SK-N-SH treated with all-trans-retinoic acid at 6 μM for 48 hours (cell line): ENCODE measurements around the gene SLC25A26.

Source experiments
- ATAC-seq: fragments of 200-7000 bp; cut with Tn5 transposase; 3 replicates; pipeline ENCODE4 v1.9.1; 2020; ENCODE audit warnings: mild to moderate bottlenecking, moderate library complexity
- ARNTL ChIP-seq: fragments of 450-650 bp; formaldehyde crosslinking; IDR thresholded peaks from 2 replicates; pipeline ENCODE4 v1.5.0; 2020; ENCODE audit warnings: low read depth, mild to moderate bottlenecking, moderate library complexity, borderline replicate concordance
- BACH2 ChIP-seq: fragments of 250-450 bp; sonication (Bioruptor Pico); IDR thresholded peaks from 2 replicates; pipeline ENCODE4 v1.9.0; 2021; ENCODE audit warnings: mild to moderate bottlenecking, borderline replicate concordance
- ESRRG ChIP-seq: fragments of 250-450 bp; sonication (Bioruptor Pico); IDR thresholded peaks from 2 replicates; pipeline ENCODE4 v1.6.1; 2021; ENCODE audit warnings: mild to moderate bottlenecking
- GLIS3 ChIP-seq: fragments of 250-450 bp; sonication (Bioruptor Pico); IDR thresholded peaks from 2 replicates; pipeline ENCODE4 v1.5.0; 2020; ENCODE audit warnings: mild to moderate bottlenecking, moderate library complexity
- ISL1 ChIP-seq: fragments of 250-450 bp; sonication (Bioruptor Pico); IDR thresholded peaks from 2 replicates; pipeline ENCODE4 v2.1.2; 2022; ENCODE audit warnings: mild to moderate bottlenecking, moderate library complexity
- OSR1 ChIP-seq: fragments of 250-450 bp; sonication (Bioruptor Pico); IDR thresholded peaks from 2 replicates; pipeline ENCODE4 v1.8.0; 2022; ENCODE audit warnings: moderate library complexity, mild to moderate bottlenecking, inconsistent platforms
- PPARA ChIP-seq: fragments of 250-450 bp; sonication (Bioruptor Pico); IDR thresholded peaks from 2 replicates; pipeline ENCODE4 v1.5.0; 2020; ENCODE audit warnings: mild to moderate bottlenecking, borderline replicate concordance
- RARB ChIP-seq: fragments of 250-450 bp; sonication (Bioruptor Pico); IDR thresholded peaks from 2 replicates; pipeline ENCODE4 v1.8.0; 2021; ENCODE audit warnings: mild to moderate bottlenecking, moderate library complexity
- SNAI2 ChIP-seq: fragments of 250-450 bp; sonication (Bioruptor Pico); IDR thresholded peaks from 2 replicates; pipeline ENCODE4 v1.5.0; 2020; ENCODE audit warnings: mild to moderate bottlenecking, moderate library complexity
- TCF4 ChIP-seq: fragments of 250-450 bp; sonication (Bioruptor Pico); IDR thresholded peaks from 2 replicates; pipeline ENCODE4 v1.8.0; 2021; ENCODE audit warnings: mild to moderate bottlenecking, moderate library complexity, borderline replicate concordance
- TOX ChIP-seq: fragments of 250-450 bp; sonication (Bioruptor Pico); IDR thresholded peaks from 2 replicates; pipeline ENCODE4 v1.8.0; 2021; ENCODE audit warnings: mild to moderate bottlenecking, moderate library complexity, borderline replicate concordance
- ZC3H10 ChIP-seq: fragments of 250-450 bp; sonication (Bioruptor Pico); IDR thresholded peaks from 2 replicates; pipeline ENCODE4 v1.5.1; 2021; ENCODE audit warnings: mild to moderate bottlenecking, moderate library complexity
- ZFP3 ChIP-seq: fragments of 250-450 bp; sonication (Bioruptor Pico); IDR thresholded peaks from 2 replicates; pipeline ENCODE4 v1.5.0; 2020; ENCODE audit warnings: mild to moderate bottlenecking, moderate library complexity
- ZFP30 ChIP-seq: fragments of 450-650 bp; formaldehyde crosslinking; IDR thresholded peaks from 2 replicates; pipeline ENCODE4 v1.5.0; 2022; ENCODE audit warnings: mild to moderate bottlenecking, moderate library complexity
- ZNF565 ChIP-seq: fragments of 450-650 bp; formaldehyde crosslinking; conservative IDR thresholded peaks from 2 replicates; pipeline ENCODE4 v1.5.0; 2020; ENCODE audit warnings: low read depth, mild to moderate bottlenecking, moderate library complexity
- ZNF70 ChIP-seq: fragments of 450-650 bp; formaldehyde crosslinking; IDR thresholded peaks from 2 replicates; pipeline ENCODE4 v1.5.0; 2020; ENCODE audit warnings: mild to moderate bottlenecking, moderate library complexity
- ZNF8 ChIP-seq: fragments of 450-650 bp; formaldehyde crosslinking; IDR thresholded peaks from 2 replicates; pipeline ENCODE4 v1.5.0; 2020; ENCODE audit warnings: mild to moderate bottlenecking, moderate library complexity
- TF ChIP-seq, protein P1 (sequence below): fragments of 250-450 bp; sonication (Bioruptor Pico); IDR thresholded peaks from 2 replicates; pipeline ENCODE4 v1.5.1; 2021; ENCODE audit warnings: mild to moderate bottlenecking, moderate library complexity
- TF ChIP-seq, protein P2 (sequence below): fragments of 250-450 bp; sonication (Bioruptor Pico); IDR thresholded peaks from 2 replicates; pipeline ENCODE4 v1.8.0; 2020; ENCODE audit warnings: mild to moderate bottlenecking, moderate library complexity, borderline replicate concordance
- TF ChIP-seq, protein P3 (sequence below): fragments of 250-450 bp; sonication (Bioruptor Pico); IDR thresholded peaks from 2 replicates; pipeline ENCODE4 v1.5.1; 2020; ENCODE audit warnings: low read depth, mild to moderate bottlenecking, moderate library complexity

SLC25A26 gene

DNA sequence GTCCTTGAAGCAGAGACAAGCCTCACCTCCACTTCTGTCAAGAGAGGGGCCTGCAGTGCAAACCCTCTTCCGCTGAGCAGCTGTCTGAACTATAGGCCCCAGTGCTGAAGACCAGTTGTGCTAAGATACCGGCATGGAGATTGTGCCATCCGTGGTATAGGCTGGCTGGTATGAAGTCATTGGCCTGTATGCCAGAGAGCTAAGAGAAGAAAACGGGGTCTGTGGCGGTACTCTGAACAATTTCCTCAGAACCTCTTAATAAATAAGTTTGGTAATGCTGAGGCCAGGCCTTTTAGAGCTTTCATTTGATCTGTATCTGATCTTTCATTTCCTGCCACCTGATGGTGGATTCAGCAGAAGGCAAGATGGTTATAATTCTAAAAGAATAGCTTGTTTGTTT, 157.0 kb downstream of the SLC25A26 start:
- TF ChIP-seq TOX: no peak
- TF ChIP-seq, protein P1, sequence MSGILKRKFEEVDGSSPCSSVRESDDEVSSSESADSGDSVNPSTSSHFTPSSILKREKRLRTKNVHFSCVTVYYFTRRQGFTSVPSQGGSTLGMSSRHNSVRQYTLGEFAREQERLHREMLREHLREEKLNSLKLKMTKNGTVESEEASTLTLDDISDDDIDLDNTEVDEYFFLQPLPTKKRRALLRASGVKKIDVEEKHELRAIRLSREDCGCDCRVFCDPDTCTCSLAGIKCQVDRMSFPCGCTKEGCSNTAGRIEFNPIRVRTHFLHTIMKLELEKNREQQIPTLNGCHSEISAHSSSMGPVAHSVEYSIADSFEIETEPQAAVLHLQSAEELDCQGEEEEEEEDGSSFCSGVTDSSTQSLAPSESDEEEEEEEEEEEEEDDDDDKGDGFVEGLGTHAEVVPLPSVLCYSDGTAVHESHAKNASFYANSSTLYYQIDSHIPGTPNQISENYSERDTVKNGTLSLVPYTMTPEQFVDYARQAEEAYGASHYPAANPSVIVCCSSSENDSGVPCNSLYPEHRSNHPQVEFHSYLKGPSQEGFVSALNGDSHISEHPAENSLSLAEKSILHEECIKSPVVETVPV (CRISPR knock-in tag): no peak
- TF ChIP-seq RARB: no peak
- no peak for TF ChIP-seq ZNF565 (CRISPR knock-in tag)
- TF ChIP-seq, all 23 proteins: peak for 0
- ATAC-seq: no peak

DNA sequence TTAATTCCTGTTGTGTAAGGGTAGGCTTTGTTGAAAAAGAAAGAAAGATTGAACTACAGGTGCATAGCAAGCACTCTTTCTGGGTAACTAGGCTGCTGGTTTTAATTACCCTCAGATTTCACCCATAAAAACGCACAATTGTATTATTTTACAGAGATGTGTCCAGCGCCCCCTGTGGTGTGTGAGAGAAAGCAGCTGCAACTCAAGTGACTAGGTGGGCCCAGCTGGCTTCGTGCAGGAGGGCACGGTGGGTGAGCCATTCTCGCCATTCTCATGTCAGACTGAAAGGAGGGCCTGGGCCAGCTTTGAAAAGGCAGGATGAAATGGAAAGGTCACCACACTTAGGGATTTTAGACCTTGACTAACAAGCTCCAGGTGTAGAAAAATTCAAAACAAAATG, 157.5 kb downstream of the SLC25A26 start:
- peak; percentile 70 for ATAC-seq
- TF ChIP-seq OSR1 (CRISPR knock-in tag) (no peak), ZFP30 (CRISPR knock-in tag) (no peak), ZNF565 (CRISPR knock-in tag) (no peak), TCF4 (CRISPR knock-in tag) (no peak), TOX (no peak), ZNF70 (no peak), BACH2 (no peak), ZFP3 (no peak), PPARA (CRISPR knock-in tag) (no peak)
- TF ChIP-seq, protein P2, sequence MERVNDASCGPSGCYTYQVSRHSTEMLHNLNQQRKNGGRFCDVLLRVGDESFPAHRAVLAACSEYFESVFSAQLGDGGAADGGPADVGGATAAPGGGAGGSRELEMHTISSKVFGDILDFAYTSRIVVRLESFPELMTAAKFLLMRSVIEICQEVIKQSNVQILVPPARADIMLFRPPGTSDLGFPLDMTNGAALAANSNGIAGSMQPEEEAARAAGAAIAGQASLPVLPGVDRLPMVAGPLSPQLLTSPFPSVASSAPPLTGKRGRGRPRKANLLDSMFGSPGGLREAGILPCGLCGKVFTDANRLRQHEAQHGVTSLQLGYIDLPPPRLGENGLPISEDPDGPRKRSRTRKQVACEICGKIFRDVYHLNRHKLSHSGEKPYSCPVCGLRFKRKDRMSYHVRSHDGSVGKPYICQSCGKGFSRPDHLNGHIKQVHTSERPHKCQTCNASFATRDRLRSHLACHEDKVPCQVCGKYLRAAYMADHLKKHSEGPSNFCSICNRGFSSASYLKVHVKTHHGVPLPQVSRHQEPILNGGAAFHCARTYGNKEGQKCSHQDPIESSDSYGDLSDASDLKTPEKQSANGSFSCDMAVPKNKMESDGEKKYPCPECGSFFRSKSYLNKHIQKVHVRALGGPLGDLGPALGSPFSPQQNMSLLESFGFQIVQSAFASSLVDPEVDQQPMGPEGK: no peak
- TF ChIP-seq, protein P1 (CRISPR knock-in tag): no peak

DNA sequence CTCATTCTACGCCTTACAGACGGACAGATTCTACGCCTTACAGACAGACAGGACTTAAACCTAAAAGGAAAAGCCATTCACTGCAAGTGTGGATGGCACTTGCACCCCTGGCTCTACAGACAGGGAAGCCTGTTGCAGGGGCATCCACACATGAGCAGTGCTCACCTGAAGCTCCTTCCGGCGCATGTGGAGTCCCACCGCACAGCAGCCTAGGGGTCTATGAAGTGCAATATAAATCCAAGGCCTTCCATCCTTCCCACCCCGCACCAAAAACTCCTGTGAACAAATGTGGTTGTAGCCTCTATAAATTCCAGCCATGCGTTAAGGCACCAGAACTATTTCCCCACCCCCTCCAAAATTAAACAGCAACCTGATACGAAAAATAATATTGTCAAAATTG, 158.8 kb downstream of the SLC25A26 start:
- ATAC-seq: no peak
- no peak for TF ChIP-seq GLIS3 (CRISPR knock-in tag)
- TF ChIP-seq ZNF70: no peak
- TF ChIP-seq, protein P1 (CRISPR knock-in tag): no peak
- no peak for TF ChIP-seq ZNF8 (CRISPR knock-in tag)
- no peak for TF ChIP-seq ISL1 (CRISPR knock-in tag)
- no peak for TF ChIP-seq ZFP30 (CRISPR knock-in tag)
- TF ChIP-seq ZNF565 (CRISPR knock-in tag): no peak
- TF ChIP-seq, protein P2: no peak
- no peak for TF ChIP-seq PPARA (CRISPR knock-in tag)
- no peak for TF ChIP-seq TOX
- no peak for TF ChIP-seq ARNTL (CRISPR knock-in tag)
- TF ChIP-seq, protein P3, sequence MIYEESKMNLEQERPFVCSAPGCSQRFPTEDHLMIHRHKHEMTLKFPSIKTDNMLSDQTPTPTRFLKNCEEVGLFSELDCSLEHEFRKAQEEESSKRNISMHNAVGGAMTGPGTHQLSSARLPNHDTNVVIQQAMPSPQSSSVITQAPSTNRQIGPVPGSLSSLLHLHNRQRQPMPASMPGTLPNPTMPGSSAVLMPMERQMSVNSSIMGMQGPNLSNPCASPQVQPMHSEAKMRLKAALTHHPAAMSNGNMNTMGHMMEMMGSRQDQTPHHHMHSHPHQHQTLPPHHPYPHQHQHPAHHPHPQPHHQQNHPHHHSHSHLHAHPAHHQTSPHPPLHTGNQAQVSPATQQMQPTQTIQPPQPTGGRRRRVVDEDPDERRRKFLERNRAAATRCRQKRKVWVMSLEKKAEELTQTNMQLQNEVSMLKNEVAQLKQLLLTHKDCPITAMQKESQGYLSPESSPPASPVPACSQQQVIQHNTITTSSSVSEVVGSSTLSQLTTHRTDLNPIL (CRISPR knock-in tag): no peak
- TF ChIP-seq SNAI2: no peak
- no peak for TF ChIP-seq ESRRG (CRISPR knock-in tag)
- TF ChIP-seq TCF4 (CRISPR knock-in tag): no peak
- TF ChIP-seq ZC3H10 (CRISPR knock-in tag): no peak
- TF ChIP-seq, all 23 proteins: peak for 0
